Measurements from ENCODE around the gene BCL6B.
"Not testable (repeated sequence)": the region's sequence is repeated elsewhere in the genome, so short reads cannot be mapped to it uniquely, and the experiment has no call there.

The BCL6B gene

GRCh38 chr17:7029659-7030058, 6.8 kb downstream of the BCL6B start:
- no peak for DNase-seq

- no peak for DNase-seq
Measured at GRCh38 chr17:7034955-7035590, 12.2 kb downstream of the BCL6B start.

GRCh38 chr17:7035591-7036368, 12.9 kb downstream of the BCL6B start, which contains the start of gene SLC16A13:
Gene SLC16A13 (plus strand): TSS chr17:7036015. CDS start chr17:7036383, 368 bp downstream.
- DNase-seq, result peak; percentile 95

GRCh38 chr17:7038025-7038862, 15.4 kb downstream of the BCL6B start:
- no peak for DNase-seq

GRCh38 chr17:7039832-7040231, 17.0 kb downstream of the BCL6B start:
- no peak for DNase-seq

- DNase-seq, result no peak
Measured at GRCh38 chr17:7041607-7042500, 19.0 kb downstream of the BCL6B start.

GRCh38 chr17:7042501-7043181, 19.8 kb downstream of the BCL6B start:
- DNase-seq, result no peak

GRCh38 chr17:7043182-7043496, 20.3 kb downstream of the BCL6B start:
- DNase-seq, result no peak

GRCh38 chr17:7043497-7044198, 20.8 kb downstream of the BCL6B start, which contains the start of gene SLC16A11:
Gene SLC16A11 (minus strand): TSS chr17:7044092. CDS start chr17:7043513, 579 bp downstream.
- no peak for DNase-seq

GRCh38 chr17:7045492-7046126, 22.8 kb downstream of the BCL6B start:
- DNase-seq, result peak; percentile 82

- DNase-seq, result no peak
Measured at GRCh38 chr17:7046127-7046724, 23.4 kb downstream of the BCL6B start.

GRCh38 chr17:7046725-7047397, 24.0 kb downstream of the BCL6B start:
- DNase-seq, result not testable (repeated sequence)

- no peak for DNase-seq
Measured at GRCh38 chr17:7047566-7047965, 24.7 kb downstream of the BCL6B start.

GRCh38 chr17:7048968-7049367, 26.1 kb downstream of the BCL6B start:
- no peak for DNase-seq

GRCh38 chr17:7050583-7050982, 27.7 kb downstream of the BCL6B start:
- not testable (repeated sequence) for DNase-seq

- no peak for DNase-seq
Measured at GRCh38 chr17:7056386-7056785, 33.5 kb downstream of the BCL6B start.

GRCh38 chr17:7058831-7059447, 36.1 kb downstream of the BCL6B start:
- peak; percentile 43 for DNase-seq

GRCh38 chr17:7060165-7060891, 37.5 kb downstream of the BCL6B start:
- DNase-seq, result peak; percentile 36
